B cell (primary cell): ENCODE results near the gene TARBP2. TPM values are rescaled to one million over a fixed set of nuclear protein-coding genes. Genes with fewer than 3 reads are reported as not detected.

Source experiments
- ATAC-seq: fragments of 200-7000 bp; cut with Tn5 transposase; one replicate; pipeline ENCODE4 v1.10.0; 2021; ENCODE audit warnings: low read depth, mild to moderate bottlenecking, moderate number of reproducible peaks, moderate library complexity
- CTCF ChIA-PET: fragments of 350-600 bp; sonication (Branson Sonifier 250); formaldehyde crosslinking; loops from one replicate; lab custom pipeline; 2021; ENCODE audit warnings: antibody characterized with exemption, inconsistent platforms; lab: Charles Lee
- POLR2A ChIA-PET: fragments of 350-600 bp; sonication (Branson Sonifier 250); formaldehyde crosslinking; loops from one replicate; lab custom pipeline; 2021; ENCODE audit warnings: antibody characterized with exemption; lab: Charles Lee
- DNase-seq: peaks from one replicate; pipeline ENCODE4 v3.0.0; 2013
- H2AFZ ChIP-seq: 2 replicates; pipeline ENCODE4 v1.6.1; 2012; ENCODE audit warnings: mild to moderate bottlenecking, low read depth, low read length; ENCODE audit not compliant: insufficient read depth, poor library complexity, severe bottlenecking
- H3K27ac ChIP-seq, 2 donors: 1 replicate in 1 of 2; 2 replicates in 1 of 2; pipeline ENCODE4 v1.5.1; 2012 to 2013; ENCODE audit warnings: low read length in 2 of 2, mild to moderate bottlenecking in 2 of 2, moderate library complexity in 1 of 2
- H3K27me3 ChIP-seq, 4 experiments: fragments of 200-600 bp in 1 of 4; sonication (generic) in 1 of 4; replicated peaks in 1 of 4; 1 replicate in 2 of 4; 2 replicates in 2 of 4; pipeline versions ENCODE4 v1.6.1 to v1.7.0; 2013 to 2016; ENCODE audit warnings: low read length in 3 of 4, mild to moderate bottlenecking in 2 of 4, mixed read lengths in 1 of 4, moderate library complexity in 1 of 4; ENCODE audit not compliant: insufficient read depth in 4 of 4, control insufficient read depth in 3 of 4; ENCODE audit errors: control extremely low read depth in 1 of 4
- H3K36me3 ChIP-seq, 2 experiments: replicated peaks in 1 of 2; 1 replicate in 1 of 2; 2 replicates in 1 of 2; pipeline versions ENCODE4 v1.6.1 to v1.7.1; 2013; ENCODE audit warnings: low read length in 1 of 2; ENCODE audit not compliant: insufficient read depth in 2 of 2, control insufficient read depth in 1 of 2; ENCODE audit errors: control extremely low read depth in 1 of 2, extremely low read depth in 1 of 2
- H3K4me1 ChIP-seq, 2 donors: fragments of 200-600 bp in 1 of 2; sonication (generic) in 1 of 2; 1 replicate in 1 of 2; 2 replicates in 1 of 2; pipeline versions ENCODE4 v1.5.1 to v1.6.1; 2013 to 2017; ENCODE audit warnings: low read length in 2 of 2; ENCODE audit not compliant: control insufficient read depth in 2 of 2, insufficient read depth in 2 of 2
- H3K4me2 ChIP-seq: replicated peaks from 2 replicates; pipeline ENCODE3; 2012; ENCODE audit warnings: mild to moderate bottlenecking, low read depth, low read length; ENCODE audit not compliant: poor library complexity, severe bottlenecking
- H3K4me3 ChIP-seq, 5 experiments: fragments of 200-600 bp in 1 of 5; sonication (generic) in 1 of 5; 1 replicate in 3 of 5; 2 replicates in 2 of 5; pipeline versions ENCODE4 v1.5.1 to v1.7.0; 2011 to 2016; ENCODE audit warnings: low read length in 4 of 5, mild to moderate bottlenecking in 4 of 5, low read depth in 2 of 5, control low read depth in 1 of 5, moderate library complexity in 1 of 5; ENCODE audit not compliant: insufficient read depth in 1 of 5; ENCODE audit errors: control extremely low read depth in 1 of 5, extremely low read depth in 1 of 5
- H3K79me2 ChIP-seq: fragments of 200-600 bp; sonication (generic); one replicate; pipeline ENCODE4 v1.6.0; 2016; ENCODE audit warnings: low read length; ENCODE audit not compliant: control insufficient read depth, insufficient read depth
- H3K9ac ChIP-seq: fragments of 200-600 bp; sonication (generic); 2 replicates; pipeline ENCODE4 v1.6.1; 2017; ENCODE audit warnings: mild to moderate bottlenecking, low read length, moderate library complexity
- H3K9me3 ChIP-seq, 3 donors: one replicate each; pipeline versions ENCODE4 v1.6.1 to v1.7.1; 2013; ENCODE audit warnings: low read length in 2 of 3; ENCODE audit not compliant: control insufficient read depth in 2 of 3, insufficient read depth in 1 of 3; ENCODE audit errors: control extremely low read depth in 1 of 3
- H4K20me1 ChIP-seq: 2 replicates; pipeline ENCODE4 v1.6.0; 2012; ENCODE audit warnings: mild to moderate bottlenecking, low read length; ENCODE audit not compliant: insufficient read depth, control insufficient read depth, poor library complexity, severe bottlenecking
- H3K27ac Mint-ChIP-seq: one replicate; pipeline ENCODE4 v1.8.0; 2021; ENCODE audit warnings: mixed read lengths
- H3K27me3 Mint-ChIP-seq: one replicate; pipeline ENCODE4 v1.8.0; 2021; ENCODE audit warnings: mixed read lengths
- H3K4me1 Mint-ChIP-seq: one replicate; pipeline ENCODE4 v1.8.0; 2021; ENCODE audit warnings: mixed read lengths
- H3K4me3 Mint-ChIP-seq: one replicate; pipeline ENCODE4 v1.8.0; 2021; ENCODE audit warnings: mixed read lengths
- H3K9me3 Mint-ChIP-seq: one replicate; pipeline ENCODE4 v1.8.0; 2022; ENCODE audit warnings: mixed read lengths; ENCODE audit not compliant: insufficient read depth
- CTCF ChIP-seq: fragments of 200-600 bp; IDR thresholded peaks from one replicate; pipeline ENCODE4 v1.8.0; 2022; ENCODE audit warnings: antibody characterized with exemption, mild to moderate bottlenecking
- EZH2 ChIP-seq: IDR thresholded peaks from 2 replicates; pipeline ENCODE4 v1.6.1; 2012; ENCODE audit warnings: borderline replicate concordance, low read depth, mild to moderate bottlenecking, moderate library complexity, low read length; ENCODE audit not compliant: insufficient read depth, poor library complexity, severe bottlenecking
- WGBS: methylation state at CpG from one replicate; pipeline ENCODE4 v1.1.5; 2013; ENCODE audit warnings: missing lambda C conversion rate; ENCODE audit not compliant: insufficient coverage; 5-methylcytosine and 5-hydroxymethylcytosine counted together
- intact Hi-C: fragments of 100-400 bp; cut with micrococcal nuclease; formaldehyde crosslinking; loops from one replicate; pipeline ENCODE4 v1.10.0; 2022
- polyA plus RNA-seq: library from polyadenylated mRNA; depleted of rRNA; stranded (reverse); fragments of >200 nt; gene quantifications from 2 replicates; pipeline ENCODE4 v1.2.3, GENCODE V29; 2012
- total RNA-seq, 2 donors: library from RNA; stranded (reverse); fragments of 120-200 nt in 1 of 2; gene quantifications; 1 replicate in 1 of 2; 2 replicates in 1 of 2; pipeline versions ENCODE4 v1.2.3 to v1.2.4, GENCODE V29; 2013 to 2022

The TARBP2 gene
- total and polyA plus RNA-seq, 2 donors (not counting 1 experiment from before 2014, with no cell fraction given), result 41.6 to 47.2 TPM

DNA sequence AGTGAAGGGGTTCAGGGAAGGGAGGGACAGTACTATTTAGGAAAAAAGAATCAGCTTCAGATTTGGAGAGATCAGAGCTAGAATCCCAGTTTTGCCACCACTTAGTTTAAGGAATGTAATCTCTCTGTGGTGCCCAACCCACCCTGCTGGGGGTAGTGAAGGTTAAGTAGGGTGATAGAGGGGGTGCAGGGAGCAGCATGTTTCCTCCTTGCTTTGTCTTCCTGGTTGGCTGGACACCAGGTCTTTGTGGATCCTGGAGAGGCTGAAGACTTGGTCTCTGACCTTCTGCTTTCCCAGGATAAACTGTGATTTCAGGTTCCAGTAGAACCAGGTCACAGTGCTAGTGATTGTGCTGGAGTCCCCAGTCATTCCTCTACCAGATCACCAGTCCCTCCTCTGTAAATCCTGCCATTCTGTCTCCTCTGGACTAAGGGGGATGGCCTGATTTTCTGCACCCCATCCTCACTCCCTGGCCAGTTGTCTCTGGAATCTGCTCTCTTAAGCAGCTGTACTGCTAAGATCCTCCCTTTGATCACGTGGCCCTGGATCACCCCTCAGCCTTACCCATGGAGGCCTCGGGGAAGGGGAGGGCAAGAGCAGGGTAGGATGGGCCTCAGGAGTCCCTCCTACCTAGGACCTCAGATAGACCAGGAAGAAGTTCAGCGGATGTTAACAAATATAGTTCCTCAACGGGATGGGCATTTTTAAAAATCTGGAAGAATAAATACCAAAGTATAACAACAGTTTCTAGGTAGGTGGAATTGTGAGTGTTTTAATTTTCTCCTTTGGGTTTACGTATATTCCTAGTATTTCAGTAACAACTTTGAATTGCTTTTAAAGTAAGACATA is 5.0 kb upstream of the TARBP2 start:
- H3K27me3 ChIP-seq, result no peaks in the 10 kb centered on the region
- POLR2A ChIA-PET, result no interaction called here
- H2AFZ ChIP-seq, result no peak overlapping the region
- H3K4me2 ChIP-seq, result no peak overlapping the region
- no peaks in the 10 kb centered on the region for H4K20me1 ChIP-seq
- H3K4me3 Mint-ChIP-seq, result no peak overlapping the region
- ATAC-seq (no peak), DNase-seq (no peak)
- CTCF ChIA-PET, result interaction anchor here (1.5 to 2.0 kb wide), 2 partner anchors 13 to 21 kb away, joined by 3 to 6 read pairs; no protein-coding TSS in a partner anchor
- H3K36me3 ChIP-seq, result no peaks in the 10 kb centered on the region
- no peaks in the 10 kb centered on the region for H3K9me3 ChIP-seq
- no CpG with 5 or more reads among the region's 5 CpGs for WGBS
- no peaks in the 10 kb centered on the region for H3K79me2 ChIP-seq
- H3K9ac ChIP-seq, result no peak overlapping the region
- no peak for TF ChIP-seq EZH2
- no peak for TF ChIP-seq CTCF
- H3K4me1 Mint-ChIP-seq, result peaks cover 37% of the 10 kb centered on the region
- intact Hi-C loops, result no loop called here
- H3K4me1 ChIP-seq, result peaks cover 30 to 40% of the 10 kb centered on the region in 2 donors
- no peak overlapping the region for H3K4me3 ChIP-seq
- H3K27ac Mint-ChIP-seq, result peak overlapping the region; percentile 17
- H3K9me3 Mint-ChIP-seq, result no peaks in the 10 kb centered on the region
- H3K27ac ChIP-seq, result no peak overlapping the region
- no peaks in the 10 kb centered on the region for H3K27me3 Mint-ChIP-seq

GRCh38 chr12:53496752-53497032 is 4.4 kb upstream of the TARBP2 start:
- Mint-ChIP-seq H3K27ac (no peak overlapping the region), H3K4me3 (no peak overlapping the region), H3K9me3 (no peaks in the 10 kb centered on the region), H3K27me3 (no peaks in the 10 kb centered on the region), H3K4me1 (peaks cover 42% of the 10 kb centered on the region)
- ATAC-seq (no peak), DNase-seq (no peak)
- Histone ChIP-seq H3K4me2 (no peak overlapping the region), H3K9ac (no peak overlapping the region), H3K4me3 (no peak overlapping the region), H3K9me3 (peaks cover 0 to 4% (median 0%) of the 10 kb centered on the region in 3 donors), H3K36me3 (no peaks in the 10 kb centered on the region), H3K27ac (no peak overlapping the region), H2AFZ (no peak overlapping the region), H3K4me1 (peaks cover 33 to 44% of the 10 kb centered on the region in 2 donors), H3K79me2 (peaks cover 3% of the 10 kb centered on the region), H3K27me3 (no peaks in the 10 kb centered on the region), H4K20me1 (no peaks in the 10 kb centered on the region)
- WGBS, result no CpG with 5 or more reads among the region's 1 CpG
- TF ChIP-seq CTCF (no peak), EZH2 (no peak)
- POLR2A ChIA-PET, result no interaction called here
- intact Hi-C loops, result no loop called here
- CTCF ChIA-PET, result interaction anchor here (2.0 kb wide), 1 partner anchor 12 kb away, joined by 6 read pairs; no protein-coding TSS in a partner anchor
